GM18502 (cell line): ENCODE results near the gene UNCX.

Source experiments
- ATAC-seq: cut with Tn5 transposase; IDR thresholded peaks from one replicate; pipeline ENCODE4 v1.9.1; 2021; ENCODE audit warnings: mild to moderate bottlenecking; ENCODE audit not compliant: unreplicated experiment, poor library complexity

The UNCX gene

DNA sequence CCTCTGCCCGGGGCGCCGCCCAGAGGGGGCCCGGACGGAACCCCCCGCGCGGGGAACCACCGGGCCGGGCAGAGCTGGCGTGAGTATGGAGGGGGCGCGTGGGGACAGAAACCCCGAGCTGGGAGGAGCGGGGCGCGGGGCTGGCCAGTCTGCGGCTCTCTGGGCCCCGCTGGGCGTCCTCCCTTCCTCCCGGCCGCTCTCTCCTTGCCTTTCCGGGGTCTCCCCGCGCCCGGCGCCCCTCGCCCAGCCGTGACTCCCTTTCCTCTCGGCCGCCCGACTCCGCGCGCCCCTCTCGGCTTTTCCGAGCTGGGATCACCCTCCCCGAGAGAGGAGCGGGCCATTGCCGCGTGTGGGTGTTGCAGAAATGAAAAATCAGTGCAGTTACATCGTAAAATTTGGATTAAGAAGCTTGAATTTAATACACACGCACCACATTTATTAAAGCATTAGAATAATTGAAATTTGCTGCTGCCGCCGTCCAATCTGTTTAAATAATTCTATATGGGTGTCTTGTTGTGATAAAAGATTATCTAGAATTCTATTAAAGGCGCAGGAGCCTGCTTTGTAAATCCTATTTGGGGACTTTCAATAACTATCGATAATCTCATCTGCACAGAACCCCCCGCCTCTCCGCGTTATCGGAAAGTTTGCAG is 9.1 kb downstream of the UNCX start:
- ATAC-seq, result no peak

DNA sequence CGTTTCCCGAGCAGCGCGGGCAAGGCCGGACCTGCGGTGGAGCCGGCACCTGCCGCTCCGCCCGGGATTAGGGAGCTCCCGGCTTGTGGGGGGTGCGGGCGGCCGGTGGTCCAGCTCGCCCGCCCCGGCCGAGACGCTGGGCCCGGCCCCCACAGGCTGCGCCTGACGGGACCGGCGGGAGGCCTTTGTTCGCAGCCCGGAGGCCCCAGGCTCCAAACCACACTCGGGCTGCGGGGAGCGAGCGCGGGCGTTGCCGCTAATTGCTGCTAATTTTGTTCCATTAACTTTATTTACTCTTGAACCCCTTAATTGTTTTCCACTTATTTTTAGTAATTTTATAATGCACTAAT is 9.6 kb downstream of the UNCX start:
- no peak for ATAC-seq

DNA sequence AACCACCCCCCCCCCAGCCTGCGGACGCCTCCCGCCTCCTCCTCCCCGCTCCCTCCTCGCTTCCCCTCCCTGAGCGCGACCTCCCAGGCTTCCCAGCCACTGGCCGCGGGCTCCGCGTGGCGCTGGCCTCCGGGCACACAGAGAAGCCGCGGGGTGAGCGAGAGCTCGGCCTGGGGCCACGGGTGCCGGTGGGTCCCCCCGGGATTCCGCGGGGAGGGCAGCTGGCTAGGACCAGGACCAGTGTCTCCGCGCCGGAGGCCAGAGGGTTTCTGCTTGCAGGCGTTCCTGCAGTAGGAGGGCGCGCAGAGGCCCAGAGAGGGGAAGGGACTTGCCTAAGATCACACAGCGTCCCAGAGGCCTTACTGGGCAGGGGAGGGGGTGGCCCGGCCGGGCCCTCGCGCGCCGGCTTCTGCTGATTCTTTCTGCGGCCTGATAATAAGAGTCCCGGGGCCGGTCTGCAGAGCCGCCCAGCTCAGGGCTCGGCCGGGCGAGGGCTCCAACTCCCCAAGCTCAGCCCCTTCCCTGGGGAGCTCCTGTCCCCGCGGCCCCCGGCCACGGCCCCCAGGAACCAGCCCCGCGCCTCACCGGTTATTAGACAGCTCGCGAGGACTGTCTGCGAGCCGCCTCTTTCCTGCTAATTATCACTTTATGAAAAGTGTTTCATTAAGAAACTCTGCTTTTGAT is 10.1 kb downstream of the UNCX start:
- ATAC-seq, result no peak

DNA sequence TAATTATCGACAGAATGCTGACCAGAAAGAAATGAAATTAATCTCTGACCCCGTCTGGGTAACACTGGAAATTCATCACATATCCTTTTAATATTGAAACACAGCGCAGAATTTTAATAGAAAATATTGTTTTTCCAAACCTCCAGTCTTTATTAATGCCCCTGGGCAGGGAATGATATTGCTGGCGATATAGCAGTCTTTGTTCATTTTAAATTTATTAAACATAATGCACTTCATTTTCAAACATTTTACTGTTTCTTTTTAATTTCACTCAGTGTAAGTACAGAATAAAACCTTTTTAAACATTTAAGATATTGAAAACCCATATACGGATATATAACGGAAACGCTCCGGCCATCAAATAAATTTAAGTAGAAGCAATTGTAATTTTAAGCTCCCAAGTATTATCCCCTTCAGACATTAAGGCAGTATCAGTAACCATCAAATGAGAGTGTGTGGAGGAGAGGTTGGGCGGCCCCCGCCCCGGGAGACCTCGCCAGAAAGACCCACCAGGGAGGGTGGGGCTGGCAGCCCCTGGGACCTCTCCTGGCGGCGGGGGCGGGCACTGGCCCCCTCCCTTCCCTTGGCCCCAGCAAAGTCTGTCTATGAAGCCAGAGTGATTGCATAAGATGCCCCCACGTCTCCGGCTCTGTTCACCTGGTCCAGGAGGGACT is 10.8 kb downstream of the UNCX start:
- no peak for ATAC-seq

DNA sequence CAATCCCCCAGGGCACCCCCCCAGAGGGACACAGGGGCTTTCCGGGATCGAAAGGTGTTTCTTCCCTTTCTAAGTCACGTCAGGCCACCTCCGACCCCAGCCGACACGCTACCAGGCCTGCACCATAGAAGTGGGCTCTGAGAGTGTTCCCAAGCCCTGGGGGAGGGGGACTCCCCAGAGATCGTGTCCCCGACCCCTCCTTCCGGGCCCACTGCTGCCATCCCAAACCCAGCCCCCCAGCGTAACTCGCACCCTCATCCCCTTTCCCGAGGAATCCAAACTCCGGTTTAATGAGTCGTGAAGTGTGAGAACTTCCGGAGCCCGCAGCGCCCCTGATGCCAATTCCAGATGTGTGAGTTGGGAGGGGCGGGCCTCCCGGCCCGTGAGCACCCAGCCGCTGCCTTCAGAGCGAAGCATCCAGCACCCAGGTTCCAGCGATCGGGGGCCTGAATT is 11.3 kb downstream of the UNCX start:
- no peak for ATAC-seq

DNA sequence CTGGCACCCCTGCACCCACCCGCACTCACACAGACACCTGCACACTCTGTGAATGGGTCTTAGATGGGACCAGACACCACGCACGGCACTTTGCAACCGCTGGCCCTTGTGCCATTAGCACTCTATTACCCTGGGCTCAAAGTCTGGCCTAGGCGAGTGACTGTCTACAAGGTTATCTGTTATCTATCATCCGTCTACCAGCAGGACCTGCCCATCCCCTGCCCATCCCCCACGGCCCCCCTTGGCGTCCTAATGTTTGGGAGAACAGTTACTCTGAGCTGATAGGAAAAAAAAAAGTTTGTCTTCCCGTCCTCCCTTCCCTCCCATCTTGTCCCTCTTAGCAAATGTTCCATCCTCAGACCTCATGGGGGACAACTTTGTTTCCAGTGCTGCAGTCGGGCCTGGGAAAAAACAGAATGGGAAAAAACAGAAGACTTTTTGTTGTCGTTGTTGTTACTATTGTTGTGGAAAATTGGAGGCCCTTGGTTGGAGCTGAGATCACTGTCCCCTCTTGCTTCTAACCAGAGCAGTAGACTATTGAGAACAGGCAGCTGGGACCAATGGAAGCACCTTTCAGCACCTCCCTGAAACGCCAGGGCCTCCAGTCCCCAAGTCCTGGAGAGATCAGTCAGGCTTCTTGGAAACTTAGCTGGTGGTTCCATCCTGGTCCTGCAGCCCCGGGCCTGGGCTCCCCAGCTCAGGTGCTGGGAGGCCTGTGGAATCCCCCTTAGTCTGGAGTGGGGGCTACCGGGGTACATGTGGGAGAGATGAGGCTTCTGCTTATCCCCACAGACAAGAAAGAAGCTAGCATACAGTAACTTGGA is 12.2 kb downstream of the UNCX start:
- no peak for ATAC-seq

DNA sequence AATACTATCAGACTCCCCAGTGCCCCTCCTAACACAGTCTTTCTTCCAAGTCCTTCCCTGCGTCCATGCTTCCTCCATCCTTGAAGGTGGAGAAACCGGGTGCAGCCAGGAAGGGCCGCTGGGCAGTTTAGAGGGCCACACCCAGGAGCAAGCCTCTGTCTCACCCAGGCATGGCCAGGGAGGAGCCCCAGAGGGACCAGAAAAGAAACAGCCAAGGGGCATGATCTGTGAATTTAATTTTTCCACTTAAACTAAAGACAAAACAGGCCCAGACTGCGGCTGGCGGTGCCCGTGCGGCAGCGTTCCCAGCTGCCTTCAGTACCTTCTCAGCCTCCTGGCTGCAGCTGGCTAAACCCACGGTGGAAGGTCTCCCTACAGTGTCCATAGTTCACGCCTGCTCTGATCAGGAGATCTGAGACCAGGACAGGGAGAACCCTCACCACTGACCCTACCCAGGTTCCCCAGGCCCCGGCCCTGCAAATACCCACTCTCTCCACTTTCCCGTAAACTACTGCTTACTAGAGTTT is 12.9 kb downstream of the UNCX start:
- no peak for ATAC-seq

DNA sequence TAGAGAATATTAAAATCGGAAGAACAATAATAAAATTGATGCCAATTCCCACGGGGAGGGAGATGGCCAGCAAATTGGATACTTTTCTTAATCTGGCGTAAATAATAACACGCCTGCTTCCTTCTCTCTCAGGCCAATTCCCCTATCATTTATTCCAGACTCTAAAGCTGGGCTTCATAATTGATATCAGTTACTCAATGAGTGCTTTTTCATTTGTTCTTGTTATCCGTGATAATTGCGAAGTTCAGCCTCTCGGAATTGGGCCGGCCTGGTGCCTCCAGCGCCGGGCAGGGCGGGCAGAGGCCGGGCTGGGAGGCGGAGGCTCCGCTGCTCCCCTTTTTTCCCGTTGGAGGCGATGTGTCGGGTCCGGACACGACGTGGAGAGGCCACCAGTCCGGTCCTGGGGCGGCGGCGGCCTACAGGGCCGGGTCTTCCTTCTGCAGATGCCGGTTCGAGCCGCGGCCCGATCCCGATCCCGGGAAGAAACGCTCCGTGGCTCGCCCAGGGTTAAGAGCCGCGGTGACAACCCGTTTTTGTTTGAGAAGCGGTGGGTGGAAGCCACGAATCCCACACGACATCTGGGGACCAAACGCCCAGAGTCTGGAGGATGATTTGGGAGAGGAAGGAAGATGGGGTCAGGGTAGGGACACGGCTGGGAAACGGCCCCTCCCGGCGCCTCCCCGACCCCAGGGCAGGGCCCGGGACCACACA is 13.6 kb downstream of the UNCX start:
- no peak for ATAC-seq

DNA sequence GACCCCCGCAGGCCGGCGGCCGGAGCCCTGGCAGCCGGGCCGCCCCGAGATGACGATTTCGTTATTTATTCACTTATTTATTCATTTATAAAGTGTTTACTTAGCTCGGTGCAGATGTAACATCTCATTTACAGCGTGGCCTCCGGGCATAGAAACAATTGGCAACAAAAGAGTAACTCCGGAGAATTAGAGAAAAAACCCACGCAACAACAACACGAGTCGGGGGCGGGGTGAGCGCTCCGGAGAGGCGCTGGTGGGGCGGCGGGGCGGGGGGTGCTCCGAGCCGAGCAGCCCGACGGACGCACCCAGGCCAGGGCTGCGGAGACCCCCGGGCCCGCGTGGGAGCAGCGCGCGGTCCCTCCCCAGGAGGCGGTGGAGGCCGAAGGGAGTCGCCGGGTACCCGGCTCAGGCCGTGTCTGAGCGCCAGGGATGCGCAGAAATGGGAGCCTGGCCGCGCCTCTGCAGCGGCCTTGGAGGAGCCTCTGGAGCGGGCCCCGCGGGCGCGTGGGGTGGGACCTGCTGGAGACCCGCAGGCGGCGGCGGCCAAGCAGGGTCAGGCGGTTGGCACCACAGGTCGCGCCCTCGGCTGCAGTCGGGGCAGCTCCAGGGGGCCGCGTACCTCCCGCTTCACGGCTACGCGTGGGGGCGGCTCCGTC is 14.3 kb downstream of the UNCX start:
- no peak for ATAC-seq

DNA sequence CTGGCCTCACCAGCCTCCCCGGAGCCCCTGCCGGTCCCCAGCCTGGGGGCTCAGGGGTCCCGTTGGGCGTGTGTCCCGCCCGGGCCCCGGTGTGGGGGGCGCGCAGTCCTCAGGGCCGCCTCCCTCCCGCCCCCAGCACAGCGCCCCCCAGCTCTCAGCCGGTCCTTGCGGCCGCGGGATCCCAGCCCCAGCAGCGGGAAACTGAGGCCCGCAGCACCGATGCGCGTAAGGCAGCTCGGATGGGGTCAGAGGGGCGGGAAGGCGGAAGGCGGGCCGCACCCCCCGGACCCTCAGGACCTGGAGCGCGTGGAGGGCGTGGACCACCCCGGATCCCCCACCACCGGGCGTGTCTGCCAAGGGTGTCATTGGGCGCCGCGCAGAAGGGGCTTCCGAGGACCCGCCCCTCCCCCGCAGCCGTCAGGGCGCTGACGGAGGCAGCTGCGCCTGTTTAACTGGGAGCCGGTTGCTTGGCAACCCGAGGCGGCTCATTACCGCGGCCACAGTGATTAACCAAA is 14.9 kb downstream of the UNCX start:
- ATAC-seq, result no peak

DNA sequence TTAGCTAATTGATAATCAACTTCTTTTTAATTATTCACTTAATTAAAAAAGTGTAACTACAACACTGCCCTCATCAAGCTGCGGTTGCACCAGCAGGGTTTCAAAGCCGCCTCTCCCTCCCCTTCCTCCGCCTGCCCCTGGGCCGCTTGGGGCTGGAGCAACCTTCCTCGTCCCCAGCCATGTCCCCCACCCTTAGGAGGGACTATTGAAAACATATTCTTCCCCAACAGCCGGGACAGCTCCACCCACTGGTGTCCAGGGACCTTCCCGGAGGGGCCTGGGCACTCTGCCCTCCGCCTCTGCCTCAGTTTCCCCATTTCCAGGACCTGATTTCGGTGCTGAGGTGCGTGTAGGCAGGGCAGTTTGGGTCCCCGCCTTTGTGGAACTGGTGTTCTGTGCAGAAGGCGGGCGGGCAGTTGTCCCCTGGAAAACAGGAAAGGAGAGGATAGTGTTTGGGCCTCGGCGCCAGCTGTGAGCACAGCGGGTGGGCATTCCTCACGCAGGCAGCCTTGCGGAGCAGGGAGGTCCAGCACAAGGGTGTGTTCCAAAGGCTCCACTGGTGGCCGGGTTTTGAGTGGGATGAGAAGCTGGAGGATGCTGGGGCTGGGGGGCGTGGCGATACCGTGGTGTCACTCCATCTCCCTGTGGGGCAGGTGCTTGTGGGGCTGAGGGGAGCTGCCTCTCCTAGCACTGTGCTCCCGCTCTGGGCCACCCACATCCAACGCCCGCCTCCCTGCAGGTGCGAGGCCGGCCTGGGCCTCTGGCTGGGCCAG is 15.7 kb downstream of the UNCX start:
- ATAC-seq, result no peak

DNA sequence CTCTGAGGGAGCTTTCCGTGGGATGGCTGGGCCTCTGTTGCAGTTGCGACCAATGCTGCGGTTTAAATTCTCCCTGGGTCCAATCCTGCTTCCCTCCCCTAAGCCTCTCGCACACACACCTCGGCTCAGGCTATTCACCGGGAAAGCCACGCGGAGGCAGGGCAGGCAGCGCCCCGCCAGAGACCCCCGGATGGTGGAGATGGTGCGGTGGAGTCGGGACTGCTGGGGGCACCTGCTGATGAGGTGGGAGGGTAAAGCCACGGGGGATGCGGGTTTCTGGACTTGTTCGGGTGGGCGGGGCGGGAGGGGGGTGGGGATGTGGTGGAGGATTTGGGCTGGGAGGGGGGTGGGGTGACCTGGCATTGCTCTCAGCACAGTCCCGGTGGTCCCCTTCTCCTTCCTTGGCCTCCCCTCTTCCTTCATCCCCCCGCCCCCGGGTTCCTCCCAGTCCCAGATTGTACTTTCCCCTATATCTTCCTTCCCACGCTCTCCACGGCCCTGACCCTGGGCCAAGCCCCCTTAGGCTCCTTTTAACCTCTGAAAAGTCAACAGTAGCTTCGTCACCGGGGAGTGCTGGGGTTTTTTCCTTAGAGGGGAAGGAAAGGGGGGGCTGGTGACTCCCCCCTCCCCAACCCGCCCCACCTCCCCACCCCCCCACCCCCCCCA is 16.4 kb downstream of the UNCX start:
- no peak for ATAC-seq

DNA sequence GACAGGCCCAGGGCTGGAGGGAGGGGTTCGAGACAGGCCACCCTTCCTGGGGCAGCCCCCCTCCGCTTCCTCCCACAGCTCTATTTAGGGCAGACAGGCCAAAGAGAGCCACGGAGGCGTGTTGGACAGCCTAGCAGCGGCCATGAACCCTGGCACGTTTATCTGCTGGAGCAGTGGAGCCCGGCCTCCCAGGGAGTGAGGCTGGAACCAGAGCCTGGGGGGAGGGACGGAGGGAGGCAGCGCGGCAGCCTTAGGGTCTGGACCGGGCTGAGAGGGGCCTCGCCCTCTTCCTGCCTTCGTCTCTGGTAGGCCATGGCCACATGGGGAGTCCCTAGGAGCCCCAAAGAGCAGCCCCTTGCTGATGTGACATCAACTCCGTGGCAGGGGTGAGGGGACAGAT is 17.1 kb downstream of the UNCX start:
- ATAC-seq, result no peak

DNA sequence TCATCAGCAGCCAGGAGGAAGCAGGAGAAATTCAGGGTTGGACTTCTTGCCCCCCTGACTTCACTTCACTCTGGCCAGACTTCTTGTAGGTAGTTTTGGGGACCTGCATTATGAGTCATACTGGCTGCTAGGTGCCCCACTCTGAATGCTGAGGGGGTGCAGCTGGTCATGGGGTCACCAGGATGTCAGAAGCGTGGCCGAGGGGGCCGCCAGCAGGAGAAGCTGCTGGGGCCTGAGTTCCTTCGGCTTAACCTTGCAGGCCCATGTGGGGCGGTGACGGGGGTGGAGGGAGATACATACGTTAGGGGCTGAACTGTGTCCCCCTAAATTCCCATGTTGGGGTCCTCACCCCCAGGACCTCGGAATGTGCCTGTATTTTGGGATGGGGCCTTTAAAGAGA is 18.2 kb downstream of the UNCX start:
- ATAC-seq, result no peak

DNA sequence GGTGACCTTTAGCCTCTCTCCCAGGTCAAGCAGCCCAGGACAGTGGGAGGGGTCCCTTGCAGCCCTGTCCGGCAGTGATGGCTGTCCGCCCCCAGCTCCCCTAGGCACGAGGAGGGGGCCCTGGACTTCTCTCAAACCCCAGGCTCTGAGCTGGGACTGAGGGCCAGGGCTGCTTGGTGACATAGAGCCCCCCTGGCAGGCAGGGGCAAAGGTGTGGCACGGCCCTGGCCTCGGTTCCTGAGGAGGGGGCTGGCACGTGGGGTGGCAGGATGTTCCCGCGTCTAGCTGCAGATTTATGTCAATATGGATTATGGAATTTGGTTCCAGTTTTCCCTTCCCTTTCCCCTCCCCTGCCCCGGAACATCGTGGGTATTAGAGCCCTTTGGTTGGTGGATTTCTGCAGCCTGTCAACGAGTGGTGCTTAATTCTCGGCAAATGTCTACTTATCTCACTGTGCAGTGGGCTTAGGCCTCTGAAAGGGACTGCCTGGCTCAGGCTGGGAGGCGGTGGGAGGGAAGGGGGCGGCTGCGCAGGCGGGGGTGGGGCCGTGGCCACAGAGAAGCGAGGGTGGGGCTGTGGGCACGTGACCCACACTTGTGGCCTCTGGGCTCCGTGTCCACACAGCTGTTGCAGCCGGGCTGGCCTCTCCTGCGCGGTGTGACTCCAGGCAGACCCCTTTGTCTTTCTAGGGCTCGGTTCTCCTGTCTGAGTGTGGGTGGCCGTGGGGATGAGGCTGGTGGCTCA is 19.3 kb downstream of the UNCX start:
- ATAC-seq, result no peak

DNA sequence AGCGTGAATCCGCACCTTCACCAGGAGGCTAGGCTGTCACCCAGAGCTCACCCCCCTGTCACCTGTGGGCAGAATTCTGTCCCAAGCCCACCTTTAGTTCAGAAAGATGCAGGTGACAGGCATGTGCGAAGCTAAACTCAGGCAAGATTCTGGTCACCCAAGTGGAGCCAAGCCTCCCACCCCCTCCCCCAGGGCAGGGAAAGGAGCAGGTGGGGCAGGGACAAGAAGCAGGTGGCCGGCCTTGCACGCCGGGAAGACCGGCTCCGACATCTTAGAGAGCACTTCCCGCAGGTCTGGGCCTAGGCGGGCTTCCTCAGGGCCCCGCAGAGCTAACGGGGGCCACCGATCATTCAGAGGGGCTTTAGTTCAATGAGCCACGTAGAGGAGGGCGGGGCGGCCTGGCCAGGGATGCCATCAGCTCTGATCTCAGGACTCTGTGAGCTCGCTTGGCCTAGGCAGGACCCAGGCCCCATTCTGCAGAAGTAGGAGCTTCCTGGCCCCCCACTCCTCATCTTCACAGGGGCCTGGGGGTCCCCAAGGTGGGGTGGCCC is 19.9 kb downstream of the UNCX start:
- no peak for ATAC-seq

DNA sequence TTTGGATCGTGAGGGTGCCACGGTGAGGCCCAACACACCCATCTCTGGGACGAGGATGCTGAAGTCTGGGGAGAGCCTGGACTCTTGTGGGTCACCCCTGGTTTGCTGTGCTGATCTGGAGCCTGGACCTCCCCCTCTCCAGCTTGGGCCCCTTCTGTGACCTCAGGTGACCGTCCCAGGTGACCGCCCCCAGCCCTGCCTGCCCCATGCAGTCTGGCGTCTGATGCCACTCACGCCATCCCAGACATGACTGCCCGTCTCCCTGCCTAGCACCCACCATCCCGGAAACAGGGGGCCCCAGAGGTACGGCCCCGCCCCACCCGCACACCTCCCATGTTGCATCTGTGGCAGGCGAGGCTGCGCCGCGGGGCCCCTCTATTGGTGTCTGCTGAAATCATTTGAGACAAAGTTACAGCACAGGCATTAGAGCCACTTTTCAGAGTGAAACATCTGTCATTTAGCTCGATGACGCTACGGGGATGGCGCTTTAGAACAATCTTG is 21.1 kb downstream of the UNCX start:
- ATAC-seq, result no peak
